HG03457 (cell line): Measurements from ENCODE around the gene PCDHGB6.
"Not testable (repeated sequence)": the region's sequence is repeated elsewhere in the genome, so short reads cannot be mapped to it uniquely, and the experiment has no call there.

Experiments used
- ATAC-seq: cut with Tn5 transposase; IDR thresholded peaks from one replicate; pipeline ENCODE4 v1.9.1; 2021; ENCODE audit warnings: moderate number of reproducible peaks; ENCODE audit not compliant: unreplicated experiment

Gene PCDHGB6

DNA sequence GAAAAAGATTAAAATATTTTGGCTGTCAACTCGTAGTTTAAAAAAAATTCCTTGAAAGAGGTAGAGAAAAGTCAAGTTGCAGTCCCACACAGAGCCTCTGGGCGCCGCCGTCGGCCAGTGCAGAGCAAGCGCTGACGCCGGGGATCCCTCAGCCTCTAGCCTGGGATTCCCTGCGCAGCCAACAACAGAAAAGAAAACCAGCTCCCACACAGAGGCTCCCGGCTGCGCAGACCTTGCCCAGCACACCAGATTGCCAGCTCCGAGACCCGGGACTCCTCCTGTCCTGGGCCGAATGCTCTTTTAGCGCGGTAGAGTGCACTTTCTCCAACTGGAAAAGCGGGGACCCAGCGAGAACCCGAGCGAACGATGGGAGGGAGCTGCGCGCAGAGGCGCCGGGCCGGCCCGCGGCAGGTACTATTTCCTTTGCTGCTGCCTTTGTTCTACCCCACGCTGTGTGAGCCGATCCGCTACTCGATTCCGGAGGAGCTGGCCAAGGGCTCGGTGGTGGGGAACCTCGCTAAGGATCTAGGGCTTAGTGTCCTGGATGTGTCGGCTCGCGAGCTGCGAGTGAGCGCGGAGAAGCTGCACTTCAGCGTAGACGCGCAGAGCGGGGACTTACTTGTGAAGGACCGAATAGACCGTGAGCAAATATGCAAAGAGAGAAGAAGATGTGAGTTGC is 9.8 kb downstream of the PCDHGB6 start, which contains the start of gene PCDHGB7:
Gene PCDHGB7 (plus strand): TSS at position 184 of the 679 bp plus-strand sequence. CDS start 183 bp downstream, at position 367.
- peak; percentile 45 for ATAC-seq

DNA sequence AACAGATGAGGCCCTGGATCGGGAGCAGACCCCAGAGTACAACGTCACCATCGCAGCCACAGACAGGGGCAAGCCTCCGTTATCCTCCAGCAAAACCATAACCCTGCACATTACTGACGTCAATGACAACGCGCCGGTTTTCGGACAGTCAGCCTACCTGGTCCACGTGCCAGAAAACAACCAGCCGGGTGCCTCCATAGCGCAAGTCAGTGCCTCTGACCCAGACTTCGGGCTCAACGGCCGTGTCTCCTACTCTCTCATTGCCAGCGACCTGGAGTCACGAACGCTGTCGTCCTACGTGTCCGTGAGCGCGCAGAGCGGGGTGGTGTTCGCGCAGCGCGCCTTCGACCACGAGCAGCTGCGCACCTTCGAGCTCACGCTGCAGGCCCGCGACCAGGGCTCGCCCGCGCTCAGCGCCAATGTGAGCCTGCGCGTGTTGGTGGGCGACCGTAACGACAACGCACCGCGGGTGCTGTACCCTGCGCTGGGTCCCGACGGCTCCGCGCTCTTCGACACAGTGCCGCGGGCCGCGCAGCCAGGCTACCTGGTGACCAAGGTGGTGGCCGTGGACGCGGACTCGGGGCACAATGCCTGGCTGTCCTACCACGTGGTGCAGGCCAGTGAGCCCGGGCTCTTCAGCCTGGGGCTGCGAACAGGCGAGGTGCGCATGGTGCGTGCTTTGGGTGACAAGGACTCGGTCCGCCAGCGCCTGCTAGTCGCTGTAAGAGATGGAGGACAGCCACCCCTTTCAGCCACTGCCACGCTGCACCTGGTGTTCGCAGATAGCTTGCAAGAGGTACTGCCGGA is 11.5 kb downstream of the PCDHGB6 start:
- no peak for ATAC-seq

DNA sequence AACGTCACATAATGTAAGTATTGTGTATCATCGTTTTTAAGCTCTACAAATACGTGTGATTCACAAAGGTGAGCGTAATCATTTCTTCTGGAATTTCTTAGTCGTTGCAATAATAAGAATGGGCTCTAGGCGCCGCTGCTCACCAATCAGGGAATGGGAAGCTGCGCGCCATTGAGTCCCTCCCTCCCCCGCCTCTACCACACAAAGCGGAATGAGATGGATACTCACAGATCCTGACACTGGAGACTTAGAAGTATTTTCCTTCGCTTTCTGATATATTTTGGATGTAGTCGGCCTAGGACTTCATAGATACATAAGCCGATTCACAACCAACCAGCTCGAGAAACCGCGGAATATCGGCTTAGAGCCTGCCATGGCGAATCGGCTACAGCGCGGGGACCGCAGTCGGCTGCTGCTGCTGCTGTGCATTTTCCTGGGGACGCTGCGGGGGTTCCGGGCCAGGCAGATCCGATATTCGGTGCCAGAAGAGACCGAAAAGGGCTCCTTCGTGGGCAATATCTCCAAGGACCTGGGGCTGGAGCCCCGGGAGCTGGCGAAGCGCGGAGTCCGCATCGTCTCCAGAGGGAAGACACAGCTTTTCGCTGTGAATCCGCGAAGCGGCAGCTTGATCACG is 13.2 kb downstream of the PCDHGB6 start, which contains the start of gene PCDHGA11:
Gene PCDHGA11 (plus strand): TSS at position 197 of the 634 bp plus-strand sequence. CDS start 177 bp downstream, at position 374.
- no peak for ATAC-seq

DNA sequence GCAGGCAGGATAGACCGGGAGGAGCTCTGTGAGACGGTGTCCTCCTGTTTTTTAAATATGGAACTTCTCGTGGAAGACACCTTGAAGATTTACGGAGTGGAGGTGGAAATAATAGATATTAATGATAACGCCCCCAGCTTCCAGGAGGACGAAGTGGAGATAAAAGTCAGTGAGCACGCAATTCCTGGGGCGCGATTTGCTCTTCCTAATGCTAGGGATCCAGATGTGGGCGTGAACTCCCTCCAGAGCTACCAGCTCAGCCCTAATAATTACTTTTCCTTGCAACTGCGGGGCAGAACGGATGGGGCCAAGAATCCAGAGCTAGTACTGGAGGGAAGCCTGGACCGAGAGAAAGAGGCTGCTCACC is 13.7 kb downstream of the PCDHGB6 start:
- ATAC-seq: no peak

DNA sequence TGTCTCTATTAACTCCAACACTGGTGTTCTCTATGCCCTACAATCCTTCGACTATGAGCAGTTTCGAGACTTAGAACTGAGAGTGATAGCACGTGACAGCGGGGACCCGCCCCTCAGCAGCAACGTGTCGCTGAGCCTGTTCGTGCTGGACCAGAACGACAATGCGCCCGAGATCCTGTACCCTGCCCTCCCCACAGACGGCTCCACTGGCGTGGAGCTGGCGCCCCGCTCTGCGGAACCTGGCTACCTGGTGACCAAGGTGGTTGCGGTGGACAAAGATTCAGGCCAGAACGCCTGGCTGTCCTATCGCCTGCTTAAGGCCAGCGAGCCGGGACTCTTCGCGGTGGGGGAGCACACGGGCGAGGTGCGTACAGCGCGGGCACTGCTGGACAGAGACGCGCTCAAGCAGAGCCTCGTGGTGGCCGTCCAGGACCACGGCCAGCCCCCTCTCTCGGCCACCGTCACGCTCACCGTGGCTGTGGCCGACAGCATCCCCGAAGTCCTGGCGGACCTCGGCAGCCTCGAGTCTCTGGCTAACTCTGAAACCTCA is 15.0 kb downstream of the PCDHGB6 start:
- ATAC-seq: no peak

DNA sequence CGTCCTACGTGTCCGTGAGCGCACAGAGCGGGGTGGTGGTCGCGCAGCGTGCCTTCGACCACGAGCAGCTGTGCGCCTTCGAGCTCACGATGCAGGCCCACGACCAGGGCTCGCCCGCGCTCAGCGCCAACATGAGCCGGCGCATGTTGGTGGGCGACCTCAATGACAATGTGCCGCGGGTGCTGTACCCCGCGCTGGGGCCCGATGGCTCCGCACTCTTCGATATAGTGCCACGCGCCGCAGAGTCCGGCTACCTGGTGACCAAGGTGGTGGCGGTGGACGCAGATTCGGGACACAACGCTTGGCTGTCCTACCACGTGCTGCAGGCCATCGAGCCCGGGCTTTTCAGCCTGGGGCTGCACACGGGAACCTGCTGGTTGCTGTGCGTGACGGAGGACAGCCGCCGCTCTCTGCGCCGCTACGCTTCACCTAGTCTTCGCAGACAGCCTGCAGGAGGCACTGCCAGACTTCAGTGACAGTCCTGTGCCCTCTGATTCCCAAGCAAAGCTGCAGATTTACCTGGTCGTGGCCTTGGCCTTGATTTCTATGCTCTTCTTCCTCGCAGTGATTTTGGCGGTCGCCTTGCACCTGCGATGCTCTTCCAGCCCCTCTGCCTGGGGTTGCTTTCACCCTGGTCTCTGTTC is 20.1 kb downstream of the PCDHGB6 start:
- no peak for ATAC-seq

DNA sequence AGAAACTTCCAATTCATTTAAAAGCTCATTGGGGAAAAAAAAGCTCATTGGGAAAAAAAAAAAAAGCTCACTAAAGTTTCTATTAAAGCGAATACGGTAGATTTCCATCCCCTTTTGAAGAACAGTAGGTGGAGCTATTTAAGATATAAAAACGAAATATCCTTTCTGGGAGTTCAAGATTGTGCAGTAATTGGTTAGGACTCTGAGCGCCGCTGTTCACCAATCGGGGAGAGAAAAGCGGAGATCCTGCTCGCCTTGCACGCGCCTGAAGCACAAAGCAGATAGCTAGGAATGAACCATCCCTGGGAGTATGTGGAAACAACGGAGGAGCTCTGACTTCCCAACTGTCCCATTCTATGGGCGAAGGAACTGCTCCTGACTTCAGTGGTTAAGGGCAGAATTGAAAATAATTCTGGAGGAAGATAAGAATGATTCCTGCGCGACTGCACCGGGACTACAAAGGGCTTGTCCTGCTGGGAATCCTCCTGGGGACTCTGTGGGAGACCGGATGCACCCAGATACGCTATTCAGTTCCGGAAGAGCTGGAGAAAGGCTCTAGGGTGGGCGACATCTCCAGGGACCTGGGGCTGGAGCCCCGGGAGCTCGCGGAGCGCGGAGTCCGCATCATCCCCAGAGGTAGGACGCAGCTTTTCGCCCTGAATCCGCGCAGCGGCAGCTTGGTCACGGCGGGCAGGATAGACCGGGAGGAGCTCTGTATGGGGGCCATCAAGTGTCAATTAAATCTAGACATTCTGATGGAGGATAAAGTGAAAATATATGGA is 22.7 kb downstream of the PCDHGB6 start, which contains the start of gene PCDHGA12:
Gene PCDHGA12 (plus strand): TSS at position 176 of the 782 bp plus-strand sequence. CDS start 253 bp downstream, at position 429.
- peak; percentile 94 for ATAC-seq

DNA sequence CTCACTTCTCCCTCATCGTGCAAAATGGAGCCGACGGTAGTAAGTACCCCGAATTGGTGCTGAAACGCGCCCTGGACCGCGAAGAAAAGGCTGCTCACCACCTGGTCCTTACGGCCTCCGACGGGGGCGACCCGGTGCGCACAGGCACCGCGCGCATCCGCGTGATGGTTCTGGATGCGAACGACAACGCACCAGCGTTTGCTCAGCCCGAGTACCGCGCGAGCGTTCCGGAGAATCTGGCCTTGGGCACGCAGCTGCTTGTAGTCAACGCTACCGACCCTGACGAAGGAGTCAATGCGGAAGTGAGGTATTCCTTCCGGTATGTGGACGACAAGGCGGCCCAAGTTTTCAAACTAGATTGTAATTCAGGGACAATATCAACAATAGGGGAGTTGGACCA is 23.5 kb downstream of the PCDHGB6 start:
- no peak for ATAC-seq

DNA sequence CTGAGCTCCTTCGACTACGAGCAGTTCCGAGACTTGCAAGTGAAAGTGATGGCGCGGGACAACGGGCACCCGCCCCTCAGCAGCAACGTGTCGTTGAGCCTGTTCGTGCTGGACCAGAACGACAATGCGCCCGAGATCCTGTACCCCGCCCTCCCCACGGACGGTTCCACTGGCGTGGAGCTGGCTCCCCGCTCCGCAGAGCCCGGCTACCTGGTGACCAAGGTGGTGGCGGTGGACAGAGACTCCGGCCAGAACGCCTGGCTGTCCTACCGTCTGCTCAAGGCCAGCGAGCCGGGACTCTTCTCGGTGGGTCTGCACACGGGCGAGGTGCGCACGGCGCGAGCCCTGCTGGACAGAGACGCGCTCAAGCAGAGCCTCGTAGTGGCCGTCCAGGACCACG is 24.5 kb downstream of the PCDHGB6 start:
- ATAC-seq: not testable (repeated sequence)

DNA sequence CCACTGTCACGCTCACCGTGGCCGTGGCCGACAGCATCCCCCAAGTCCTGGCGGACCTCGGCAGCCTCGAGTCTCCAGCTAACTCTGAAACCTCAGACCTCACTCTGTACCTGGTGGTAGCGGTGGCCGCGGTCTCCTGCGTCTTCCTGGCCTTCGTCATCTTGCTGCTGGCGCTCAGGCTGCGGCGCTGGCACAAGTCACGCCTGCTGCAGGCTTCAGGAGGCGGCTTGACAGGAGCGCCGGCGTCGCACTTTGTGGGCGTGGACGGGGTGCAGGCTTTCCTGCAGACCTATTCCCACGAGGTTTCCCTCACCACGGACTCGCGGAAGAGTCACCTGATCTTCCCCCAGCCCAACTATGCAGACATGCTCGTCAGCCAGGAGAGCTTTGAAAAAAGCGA is 24.9 kb downstream of the PCDHGB6 start:
- ATAC-seq: not testable (repeated sequence)

DNA sequence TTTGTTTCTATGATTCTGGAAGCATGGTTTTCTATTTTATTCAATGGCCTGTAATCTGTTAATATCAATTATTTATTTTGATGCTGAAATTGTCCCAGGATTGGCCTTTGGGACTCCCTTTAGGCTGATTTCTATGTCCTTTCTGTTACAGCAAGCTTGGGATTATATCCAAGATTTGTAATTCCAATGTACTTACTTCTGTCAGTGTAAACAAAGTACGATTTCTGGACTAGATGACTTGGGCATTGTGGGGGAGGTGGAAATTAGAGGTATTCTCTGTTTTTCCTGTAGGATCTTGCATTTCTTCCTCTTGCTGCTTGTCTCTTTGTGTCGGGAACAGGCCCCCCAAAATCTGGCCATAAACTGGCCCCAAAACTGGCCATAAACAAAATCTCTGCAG is 26.2 kb downstream of the PCDHGB6 start:
- ATAC-seq: no peak

DNA sequence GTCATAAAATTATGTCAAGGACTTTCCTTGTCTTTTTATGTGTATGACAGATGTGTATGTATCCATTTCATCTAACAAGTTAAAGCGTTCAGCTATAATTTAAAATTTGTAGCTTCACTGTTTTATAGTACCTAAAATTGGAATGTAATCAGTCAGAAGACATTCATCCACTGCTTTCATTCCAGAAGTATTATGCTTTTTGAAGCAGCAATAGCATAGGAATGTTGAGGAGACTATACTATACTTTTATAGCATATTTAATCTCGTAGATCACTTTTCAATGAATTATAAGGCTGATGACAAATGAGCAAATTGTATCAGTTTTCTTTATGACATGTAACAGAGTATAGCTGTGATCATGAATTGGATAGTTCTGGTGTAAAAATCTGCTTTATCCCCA is 29.4 kb downstream of the PCDHGB6 start:
- ATAC-seq: no peak

DNA sequence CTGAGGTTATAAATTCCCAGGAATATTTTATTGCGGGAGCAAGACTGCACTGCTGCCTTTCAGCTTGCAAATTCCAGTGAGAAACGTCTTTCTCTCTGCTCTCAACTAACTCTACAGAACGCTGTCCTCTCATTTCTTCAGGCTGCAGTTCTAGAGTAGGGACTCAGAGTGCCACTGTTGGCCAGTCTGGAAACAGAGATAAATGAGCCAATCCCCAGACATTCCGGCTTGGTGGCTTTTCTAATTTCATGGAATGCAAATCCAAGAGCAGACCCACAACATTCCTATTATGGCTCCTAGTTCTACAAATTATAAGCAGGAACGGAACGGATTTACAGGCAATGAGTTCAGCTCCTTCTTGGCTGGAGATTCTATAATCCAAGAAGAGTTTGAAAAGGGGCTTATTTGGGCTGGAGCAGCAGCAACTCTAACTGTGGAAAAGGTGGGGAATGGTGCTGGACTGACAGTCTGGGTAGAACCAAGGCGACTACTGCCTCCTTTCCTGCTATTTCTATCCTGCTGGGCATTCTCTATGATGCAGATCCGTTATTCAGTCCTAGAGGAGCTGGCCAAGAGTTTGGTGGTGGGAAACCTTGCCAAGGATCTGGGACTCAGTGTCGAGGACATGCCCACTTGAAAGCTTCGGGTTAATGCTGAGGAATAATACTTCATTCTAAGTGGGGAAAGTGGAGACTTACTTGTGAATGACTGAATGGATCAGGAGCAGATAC is 31.8 kb downstream of the PCDHGB6 start:
- ATAC-seq: no peak

DNA sequence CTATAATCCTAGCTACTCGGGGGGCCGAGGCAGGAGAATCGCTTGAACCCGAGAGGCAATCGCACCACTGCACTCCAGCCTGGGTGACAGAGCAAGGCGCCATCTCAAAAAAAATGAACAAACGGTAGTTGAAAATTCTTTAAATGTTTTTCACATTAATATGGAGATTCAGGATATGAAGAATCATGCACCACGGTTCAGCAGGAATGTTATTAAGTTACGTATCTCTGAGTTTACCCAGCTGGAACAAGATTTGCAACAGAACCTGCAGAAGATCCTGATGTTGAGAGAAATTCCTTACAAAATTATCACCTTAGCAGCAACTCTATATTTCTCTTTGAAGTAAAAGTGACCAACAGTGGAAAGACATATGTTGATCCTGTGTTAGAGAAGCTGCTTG is 32.5 kb downstream of the PCDHGB6 start:
- no peak for ATAC-seq

DNA sequence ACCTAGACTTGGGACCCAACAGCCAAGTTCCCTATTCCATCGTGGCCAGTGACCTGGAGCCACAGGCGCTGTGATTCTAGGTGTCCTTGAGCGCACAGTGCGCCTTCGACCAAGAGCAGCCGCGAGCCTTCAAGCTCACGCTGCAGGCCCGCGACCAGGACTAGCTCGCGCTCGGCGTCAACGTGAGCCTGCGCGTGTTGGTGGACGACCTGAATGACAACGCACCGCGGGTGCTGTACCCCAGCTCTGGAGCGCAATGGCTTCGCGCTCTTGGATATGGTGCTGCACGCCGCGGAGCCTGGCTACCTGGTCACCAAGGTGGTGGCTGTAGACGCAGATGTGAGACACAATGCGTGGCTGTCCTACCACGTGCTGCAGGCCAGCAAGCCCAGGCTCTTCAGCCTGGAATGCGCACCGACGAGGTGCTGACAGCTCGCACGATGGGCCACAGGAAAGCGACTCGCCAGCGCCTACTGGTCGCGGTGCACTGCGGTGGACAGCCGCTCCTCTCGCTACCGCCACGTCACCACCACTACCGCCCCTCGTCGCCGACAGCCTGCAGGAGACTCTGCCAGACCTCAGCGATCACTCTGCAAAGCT is 33.9 kb downstream of the PCDHGB6 start:
- no peak for ATAC-seq
